HG03095 (cell line): ENCODE data around the gene CAPZA3.
"Not testable (repeated sequence)": the region's sequence is repeated elsewhere in the genome, so short reads cannot be mapped to it uniquely, and the experiment has no call there.

ENCODE experiments used
- ATAC-seq: cut with Tn5 transposase; IDR thresholded peaks from one replicate; pipeline ENCODE4 v1.9.1; 2021; ENCODE audit warnings: moderate library complexity; ENCODE audit not compliant: unreplicated experiment

CAPZA3 gene, protein sequence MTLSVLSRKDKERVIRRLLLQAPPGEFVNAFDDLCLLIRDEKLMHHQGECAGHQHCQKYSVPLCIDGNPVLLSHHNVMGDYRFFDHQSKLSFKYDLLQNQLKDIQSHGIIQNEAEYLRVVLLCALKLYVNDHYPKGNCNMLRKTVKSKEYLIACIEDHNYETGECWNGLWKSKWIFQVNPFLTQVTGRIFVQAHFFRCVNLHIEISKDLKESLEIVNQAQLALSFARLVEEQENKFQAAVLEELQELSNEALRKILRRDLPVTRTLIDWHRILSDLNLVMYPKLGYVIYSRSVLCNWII

DNA sequence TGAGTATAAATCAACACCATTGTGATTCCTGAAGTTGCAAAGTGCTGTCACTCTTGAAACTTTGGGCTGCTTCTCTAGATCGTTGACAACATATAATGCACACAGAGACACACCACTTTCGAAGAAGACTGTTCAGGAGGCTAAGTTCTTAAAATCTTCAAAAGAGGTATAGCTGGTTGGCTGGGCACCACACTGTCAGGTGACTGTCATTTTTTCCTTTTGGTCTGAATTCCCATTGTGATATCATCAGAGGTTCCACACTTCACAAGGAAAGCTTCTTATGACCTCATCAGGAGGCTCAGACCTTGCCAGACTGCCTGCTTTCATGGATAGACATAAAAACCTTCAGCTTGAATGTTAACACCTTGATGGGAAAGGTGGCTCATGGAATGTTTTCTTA, at the start of gene CAPZA3, which contains the start of gene PLCZ1:
CAPZA3 (plus strand) TSS at position 301 of the 400 bp plus-strand sequence. CDS start 150 bp downstream, outside the sequence.
PLCZ1 (minus strand) TSS at position 194 of the 400 bp plus-strand sequence. CDS start 641 bp downstream, outside the sequence.
- no peak for ATAC-seq

- no peak for ATAC-seq
These were observed 48.1 kb upstream of the CAPZA3 start for GRCh38 chr12:18689771-18690170.

DNA sequence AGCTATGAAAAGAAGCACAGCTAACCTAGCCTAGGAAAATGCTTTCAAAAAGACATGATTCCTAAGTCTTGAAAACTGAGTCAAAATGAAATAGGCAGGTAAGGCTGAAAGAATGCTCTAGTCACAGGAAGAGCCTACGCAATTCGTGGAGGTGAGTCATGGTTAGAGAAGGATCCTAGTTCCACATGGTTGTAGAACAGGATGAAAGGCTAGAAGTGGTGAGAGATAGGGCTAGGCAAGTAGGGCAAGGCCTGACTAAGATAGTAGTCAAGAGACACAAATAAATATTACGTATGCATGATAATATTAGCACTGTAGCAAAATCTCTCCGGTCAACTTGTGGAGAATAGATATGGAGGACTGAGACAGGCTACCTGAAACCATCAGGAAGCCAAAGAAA, 47.3 kb upstream of the CAPZA3 start:
- no peak for ATAC-seq

DNA sequence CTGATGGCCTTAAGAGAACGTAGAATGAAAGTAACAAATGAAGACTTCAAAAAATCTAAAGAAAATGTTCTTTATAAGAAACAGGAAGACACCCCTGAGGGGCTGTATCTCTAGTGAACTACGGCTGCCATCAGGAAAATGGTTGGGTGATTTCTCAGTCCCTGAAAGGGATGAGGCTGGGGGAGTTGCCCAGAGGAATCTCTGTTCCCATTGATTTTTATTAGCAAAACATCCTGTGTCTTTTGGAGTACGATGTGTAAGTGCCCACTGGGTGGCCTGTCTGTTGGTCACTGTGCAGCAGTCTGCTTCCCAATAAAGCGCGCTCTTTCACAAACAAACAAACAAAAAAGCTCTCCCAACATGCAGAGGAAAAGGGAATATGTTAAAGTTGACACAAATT, 43.9 kb upstream of the CAPZA3 start:
- ATAC-seq: not testable (repeated sequence)

- ATAC-seq: no peak
These were observed 40.8 kb upstream of the CAPZA3 start for GRCh38 chr12:18696971-18697602.

DNA sequence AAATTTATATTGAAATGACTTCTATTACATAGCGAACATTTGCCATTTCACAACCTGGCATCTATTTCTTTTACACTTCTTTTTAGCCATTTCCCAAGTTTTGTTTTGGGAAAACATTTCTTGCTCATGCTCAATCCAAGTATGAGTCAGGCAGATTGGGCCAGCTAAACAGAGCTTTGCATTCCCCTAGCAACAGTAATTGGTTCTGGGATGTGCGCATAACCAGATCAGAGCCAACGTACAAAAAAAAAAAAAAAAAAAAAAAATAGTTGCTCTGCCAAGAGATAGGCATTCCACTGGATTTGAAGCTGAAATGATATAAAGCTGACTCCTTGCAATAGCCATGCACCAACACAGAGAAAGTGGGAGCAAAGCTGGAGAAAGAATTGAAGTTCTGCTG, 37.6 kb upstream of the CAPZA3 start:
- ATAC-seq: no peak

DNA sequence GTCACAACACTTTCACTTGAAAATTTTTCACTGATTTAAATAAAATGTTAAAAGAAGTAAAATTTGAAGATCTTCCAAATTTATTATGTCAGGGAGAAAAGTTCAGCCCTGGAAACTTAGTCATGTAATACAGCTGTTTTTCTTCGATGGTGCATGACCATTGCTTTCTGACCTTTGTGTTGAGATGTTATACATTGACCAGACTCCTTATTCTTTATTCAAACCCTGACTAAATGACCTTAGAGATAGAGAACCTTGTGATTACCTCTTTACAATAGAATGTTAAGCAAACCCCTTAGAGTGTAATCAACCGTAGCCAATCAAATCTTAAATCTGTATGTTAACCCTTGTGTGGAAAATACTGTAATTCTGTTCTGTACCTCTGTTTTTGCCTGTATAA, 34.6 kb upstream of the CAPZA3 start:
- no peak for ATAC-seq

- ATAC-seq: no peak
These were observed 34.0 kb upstream of the CAPZA3 start for GRCh38 chr12:18703911-18704310.

- ATAC-seq: no peak
These were observed 31.1 kb upstream of the CAPZA3 start for GRCh38 chr12:18706798-18707197.

GRCh38 chr12:18716236-18716635, 21.7 kb upstream of the CAPZA3 start:
- no peak for ATAC-seq

DNA sequence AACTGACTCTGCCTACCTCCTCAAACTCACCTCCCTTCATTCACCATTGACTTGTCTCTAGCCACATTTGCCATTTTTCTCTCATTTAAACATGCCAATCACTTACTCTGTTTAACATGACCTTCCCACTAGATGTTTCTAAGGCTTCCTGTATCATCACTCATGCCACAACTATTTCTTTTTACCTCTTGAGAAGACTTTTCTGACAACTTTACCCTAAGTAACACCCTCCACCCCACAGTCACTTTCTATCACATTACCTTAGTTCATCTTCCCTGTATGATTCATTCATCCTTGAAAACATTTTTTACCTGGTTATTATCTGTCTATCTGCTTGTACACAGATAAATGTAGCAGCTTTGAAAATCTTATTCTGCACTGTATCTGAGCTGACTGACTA, 19.5 kb upstream of the CAPZA3 start:
- no peak for ATAC-seq

GRCh38 chr12:18719922-18720510, 17.9 kb upstream of the CAPZA3 start:
- ATAC-seq: no peak

GRCh38 chr12:18720690-18721089, 17.2 kb upstream of the CAPZA3 start:
- no peak for ATAC-seq

GRCh38 chr12:18721452-18721851, 16.5 kb upstream of the CAPZA3 start:
- no peak for ATAC-seq

DNA sequence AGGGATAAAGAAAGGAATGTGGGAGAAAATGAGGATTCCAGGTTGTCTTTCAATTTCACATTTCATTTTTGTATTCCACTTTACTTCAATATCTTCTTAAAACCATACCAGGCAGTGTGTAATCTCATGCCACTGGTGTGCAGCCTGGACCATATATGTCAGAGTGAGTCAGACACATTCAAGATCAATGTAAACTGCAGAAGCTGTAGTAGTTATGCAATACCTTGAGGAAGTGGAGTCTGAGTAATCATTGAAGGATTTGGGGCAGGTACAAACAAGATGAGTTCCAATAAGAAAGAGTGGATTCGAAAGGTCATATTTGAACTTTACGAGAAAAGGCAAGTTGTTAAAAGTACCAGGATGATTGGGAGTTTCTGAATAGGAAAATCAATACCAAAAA, 14.2 kb upstream of the CAPZA3 start:
- ATAC-seq: no peak

GRCh38 chr12:18731156-18731555, 6.8 kb upstream of the CAPZA3 start:
- ATAC-seq: no peak

DNA sequence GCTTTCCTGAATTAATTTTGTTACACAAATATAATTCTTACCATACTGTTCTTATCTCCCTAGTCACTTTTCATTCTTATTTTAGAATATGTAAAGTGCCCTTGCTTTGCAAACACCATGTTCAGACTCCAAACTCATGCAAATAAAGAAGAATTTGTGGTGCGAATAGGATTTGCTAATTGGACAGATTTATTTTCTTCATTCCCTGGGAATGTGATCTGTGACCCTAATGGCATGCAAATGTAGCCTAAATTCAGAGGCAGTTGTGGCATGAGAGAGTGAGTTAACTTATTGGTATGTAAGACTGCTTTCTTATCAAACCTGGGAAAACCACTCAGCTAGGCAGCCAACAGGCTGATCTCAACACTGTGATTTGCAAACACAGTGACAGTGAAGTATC, 10.0 kb downstream of the CAPZA3 start:
- no peak for ATAC-seq

- ATAC-seq: no peak
These were observed 11.6 kb downstream of the CAPZA3 start for GRCh38 chr12:18749386-18749957.

GRCh38 chr12:18750085-18750484, 12.2 kb downstream of the CAPZA3 start:
- ATAC-seq: no peak

- ATAC-seq: no peak
These were observed 13.9 kb downstream of the CAPZA3 start for GRCh38 chr12:18751866-18752265.

DNA sequence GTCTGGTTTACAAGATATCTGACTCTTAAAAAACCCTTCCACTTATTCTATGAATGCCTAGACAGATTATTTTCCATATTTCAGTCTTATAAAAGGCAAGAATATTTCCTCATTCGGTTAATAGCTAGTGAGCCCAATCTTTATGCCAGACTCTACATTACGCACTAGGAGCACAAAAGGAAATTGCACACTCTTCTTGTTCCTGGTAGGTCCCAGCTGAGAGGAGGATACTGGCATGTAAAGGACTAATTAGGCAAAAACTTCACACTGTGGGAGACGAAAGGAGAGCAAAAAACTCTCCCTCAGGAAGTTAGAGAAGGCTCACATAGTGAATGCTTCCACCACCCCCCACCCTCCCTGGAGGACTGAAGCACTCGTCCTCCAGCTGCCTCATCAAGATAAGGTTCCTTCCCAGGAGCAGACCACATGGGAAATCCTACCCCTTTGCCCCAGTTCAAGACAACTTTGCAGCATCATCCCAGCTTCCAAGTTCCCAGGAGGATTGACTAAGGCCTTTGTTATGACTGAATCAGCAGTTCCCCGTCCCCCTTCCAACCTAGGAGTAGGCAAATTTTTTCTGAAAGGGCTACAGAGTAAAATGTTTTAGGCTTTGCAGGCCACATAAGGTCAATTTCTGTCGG, 14.5 kb downstream of the CAPZA3 start:
- no peak for ATAC-seq
